Activated CD4-positive, alpha-beta T cell treated with anti-CD3 and anti-CD28 coated beads, Interleukin-2, amount 10 ng/mL, durations not matched to agents 7 days and 5 days (primary cell): ENCODE data around the gene ANXA2. TPM values are rescaled to one million over a fixed set of nuclear protein-coding genes. Genes with fewer than 3 reads are reported as not detected.

Source experiments
- CTCF ChIA-PET: fragments of 350-600 bp; sonication (Branson Sonifier 250); formaldehyde crosslinking; loops from one replicate; lab custom pipeline; 2021; ENCODE audit warnings: antibody characterized with exemption; lab: Charles Lee
- POLR2A ChIA-PET: fragments of 350-600 bp; sonication (Branson Sonifier 250); formaldehyde crosslinking; loops from one replicate; lab custom pipeline; 2021; ENCODE audit warnings: antibody characterized with exemption; lab: Charles Lee
- DNase-seq: peaks from one replicate; pipeline ENCODE4 v3.0.0-alpha.2; 2020
- H3K27ac Mint-ChIP-seq: one replicate; pipeline ENCODE4 v1.8.0; 2021; ENCODE audit warnings: mild to moderate bottlenecking, moderate library complexity, mixed read lengths
- H3K27me3 Mint-ChIP-seq: one replicate; pipeline ENCODE4 v1.8.0; 2021; ENCODE audit warnings: mixed read lengths
- H3K36me3 Mint-ChIP-seq: one replicate; pipeline ENCODE4 v1.8.0; 2021; ENCODE audit warnings: low read depth, mixed read lengths
- H3K4me1 Mint-ChIP-seq: one replicate; pipeline ENCODE4 v1.8.0; 2021; ENCODE audit warnings: mixed read lengths
- H3K4me3 Mint-ChIP-seq: one replicate; pipeline ENCODE4 v1.8.0; 2021; ENCODE audit warnings: mild to moderate bottlenecking, moderate library complexity, mixed read lengths
- H3K9me3 Mint-ChIP-seq: one replicate; pipeline ENCODE4 v1.8.0; 2021; ENCODE audit warnings: mixed read lengths
- total RNA-seq, 2 experiments: library from RNA; stranded (reverse); gene quantifications; one replicate each; pipeline ENCODE4 v1.2.3, GENCODE V29; 2021

ANXA2 gene
- total RNA-seq, 2 experiments from 2014 or later, result 438 to 488 TPM

- H3K27ac Mint-ChIP-seq, result no peak overlapping the region
- no peak overlapping the region for H3K4me3 Mint-ChIP-seq
- no peaks in the 10 kb centered on the region for H3K36me3 Mint-ChIP-seq
- DNase-seq, result no peak
- CTCF ChIA-PET, result no interaction called here
- H3K27me3 Mint-ChIP-seq, result peaks cover 52% of the 10 kb centered on the region
- peaks cover 7% of the 10 kb centered on the region for H3K4me1 Mint-ChIP-seq
- no peaks in the 10 kb centered on the region for H3K9me3 Mint-ChIP-seq
- POLR2A ChIA-PET, result no interaction called here
Measured at GRCh38 chr15:60323322-60323721, 74.5 kb downstream of the ANXA2 start.

GRCh38 chr15:60320365-60320764 lies 77.4 kb downstream of the ANXA2 start:
- CTCF ChIA-PET, result interaction anchor here (0.5 kb wide), 1 partner anchor 1492 kb away, joined by 5 read pairs; no protein-coding TSS in a partner anchor
- no peaks in the 10 kb centered on the region for H3K4me1 Mint-ChIP-seq
- POLR2A ChIA-PET, result interaction anchor here (0.6 kb wide), 1 partner anchor 172 kb away, joined by 3 read pairs; no protein-coding TSS in a partner anchor
- H3K4me3 Mint-ChIP-seq, result no peak overlapping the region
- H3K9me3 Mint-ChIP-seq, result no peaks in the 10 kb centered on the region
- H3K36me3 Mint-ChIP-seq, result no peaks in the 10 kb centered on the region
- DNase-seq, result no peak
- H3K27me3 Mint-ChIP-seq, result peaks cover 32% of the 10 kb centered on the region
- H3K27ac Mint-ChIP-seq, result no peak overlapping the region

- H3K27me3 Mint-ChIP-seq, result peaks cover 14% of the 10 kb centered on the region
- CTCF ChIA-PET, result no interaction called here
Measured at GRCh38 chr15:60318216-60318867, 79.4 kb downstream of the ANXA2 start.

GRCh38 chr15:60316961-60317360 lies 80.8 kb downstream of the ANXA2 start:
- Mint-ChIP-seq H3K9me3 (no peaks in the 10 kb centered on the region), H3K27me3 (peaks cover 11% of the 10 kb centered on the region), H3K27ac (no peak overlapping the region), H3K4me3 (no peak overlapping the region), H3K36me3 (no peaks in the 10 kb centered on the region), H3K4me1 (no peaks in the 10 kb centered on the region)
- ChIA-PET CTCF (interaction anchor here (0.6 to 3.8 kb wide), 2 partner anchors 10 to 319 kb away, joined by 3 to 15 read pairs; no protein-coding TSS in a partner anchor), POLR2A (no interaction called here)
- no peak for DNase-seq

More at GRCh38 chr15:60318216-60318867, 79.4 kb downstream of the ANXA2 start:
- H3K27ac Mint-ChIP-seq, result no peak overlapping the region
- H3K36me3 Mint-ChIP-seq, result no peaks in the 10 kb centered on the region
- POLR2A ChIA-PET, result no interaction called here
- no peak overlapping the region for H3K4me3 Mint-ChIP-seq
- H3K4me1 Mint-ChIP-seq, result no peaks in the 10 kb centered on the region
- H3K9me3 Mint-ChIP-seq, result no peaks in the 10 kb centered on the region
- no peak for DNase-seq

- CTCF ChIA-PET, result interaction anchor here (1.0 to 3.8 kb wide), 2 partner anchors 11 to 28 kb away, joined by 3 to 15 read pairs; no protein-coding TSS in a partner anchor
- H3K4me3 Mint-ChIP-seq, result no peak overlapping the region
Measured at GRCh38 chr15:60315878-60316277, 81.9 kb downstream of the ANXA2 start.

GRCh38 chr15:60313906-60314305 lies 83.9 kb downstream of the ANXA2 start:
- Mint-ChIP-seq H3K9me3 (no peaks in the 10 kb centered on the region), H3K4me1 (no peaks in the 10 kb centered on the region), H3K4me3 (no peak overlapping the region), H3K27me3 (peaks cover 13% of the 10 kb centered on the region), H3K27ac (no peak overlapping the region), H3K36me3 (no peaks in the 10 kb centered on the region)
- POLR2A ChIA-PET, result no interaction called here
- no peak for DNase-seq
- CTCF ChIA-PET, result interaction anchor here (3.8 kb wide), 1 partner anchor 13 kb away, joined by 15 read pairs; no protein-coding TSS in a partner anchor

More at GRCh38 chr15:60315878-60316277, 81.9 kb downstream of the ANXA2 start:
- peaks cover 9% of the 10 kb centered on the region for H3K27me3 Mint-ChIP-seq
- H3K36me3 Mint-ChIP-seq, result no peaks in the 10 kb centered on the region
- H3K4me1 Mint-ChIP-seq, result no peaks in the 10 kb centered on the region
- no peak overlapping the region for H3K27ac Mint-ChIP-seq
- no peak for DNase-seq
- POLR2A ChIA-PET, result no interaction called here
- H3K9me3 Mint-ChIP-seq, result no peaks in the 10 kb centered on the region

GRCh38 chr15:60307034-60307433 lies 90.8 kb downstream of the ANXA2 start:
- H3K9me3 Mint-ChIP-seq, result no peaks in the 10 kb centered on the region
- no peak for DNase-seq
- no peak overlapping the region for H3K4me3 Mint-ChIP-seq
- H3K36me3 Mint-ChIP-seq, result no peaks in the 10 kb centered on the region
- H3K27ac Mint-ChIP-seq, result no peak overlapping the region
- ChIA-PET CTCF (no interaction called here), POLR2A (no interaction called here)
- no peaks in the 10 kb centered on the region for H3K4me1 Mint-ChIP-seq
- H3K27me3 Mint-ChIP-seq, result peaks cover 31% of the 10 kb centered on the region

GRCh38 chr15:60301024-60301423 lies 96.8 kb downstream of the ANXA2 start:
- CTCF ChIA-PET, result no interaction called here
- no peak overlapping the region for H3K27ac Mint-ChIP-seq

GRCh38 chr15:60299452-60300047 lies 98.2 kb downstream of the ANXA2 start:
- peaks cover 6% of the 10 kb centered on the region for H3K9me3 Mint-ChIP-seq
- H3K4me3 Mint-ChIP-seq, result no peak overlapping the region
- no peaks in the 10 kb centered on the region for H3K36me3 Mint-ChIP-seq
- POLR2A ChIA-PET, result no interaction called here
- no peaks in the 10 kb centered on the region for H3K4me1 Mint-ChIP-seq
- CTCF ChIA-PET, result no interaction called here
- H3K27ac Mint-ChIP-seq, result no peak overlapping the region
- DNase-seq, result no peak
- peaks cover 2% of the 10 kb centered on the region for H3K27me3 Mint-ChIP-seq

More at GRCh38 chr15:60301024-60301423, 96.8 kb downstream of the ANXA2 start:
- DNase-seq, result no peak
- Mint-ChIP-seq H3K36me3 (no peaks in the 10 kb centered on the region), H3K4me3 (no peak overlapping the region), H3K27me3 (peaks cover 6% of the 10 kb centered on the region), H3K4me1 (no peaks in the 10 kb centered on the region), H3K9me3 (peaks cover 1% of the 10 kb centered on the region)
- POLR2A ChIA-PET, result no interaction called here

Other genes with a start within 250 kb of the ANXA2 start
- gene ICE2, start 81.2 kb upstream of the ANXA2 start, total RNA-seq, result 10 to 100 TPM; 70.0 to 77.7 TPM